Measurements from ENCODE around the gene PRSS12. TPM values are rescaled to one million over a fixed set of nuclear protein-coding genes. Genes with fewer than 3 reads are reported as not detected.

The PRSS12 gene
- total RNA-seq, 1 donor from 2014 or later, result 2.3 TPM

DNA sequence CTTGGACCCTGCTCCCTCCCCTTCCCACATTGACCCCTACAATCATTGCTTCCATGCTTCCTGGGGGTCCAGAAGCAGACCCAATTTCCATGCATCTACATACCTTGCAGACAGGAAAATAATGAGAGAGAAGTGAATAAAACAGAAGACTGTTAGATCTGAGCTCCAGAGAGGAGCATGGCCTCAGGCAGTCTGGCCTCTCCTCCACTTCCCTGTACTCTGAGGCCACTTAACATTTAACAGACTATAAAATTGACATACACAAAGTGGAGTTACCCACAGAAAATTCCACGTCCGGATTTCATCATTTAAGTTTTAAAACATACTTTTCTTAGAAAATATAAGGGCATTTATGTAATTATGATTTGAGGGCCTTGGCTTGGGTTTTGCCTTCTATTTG, 2.1 kb upstream of the PRSS12 start:
- TF ChIP-seq, protein P1, sequence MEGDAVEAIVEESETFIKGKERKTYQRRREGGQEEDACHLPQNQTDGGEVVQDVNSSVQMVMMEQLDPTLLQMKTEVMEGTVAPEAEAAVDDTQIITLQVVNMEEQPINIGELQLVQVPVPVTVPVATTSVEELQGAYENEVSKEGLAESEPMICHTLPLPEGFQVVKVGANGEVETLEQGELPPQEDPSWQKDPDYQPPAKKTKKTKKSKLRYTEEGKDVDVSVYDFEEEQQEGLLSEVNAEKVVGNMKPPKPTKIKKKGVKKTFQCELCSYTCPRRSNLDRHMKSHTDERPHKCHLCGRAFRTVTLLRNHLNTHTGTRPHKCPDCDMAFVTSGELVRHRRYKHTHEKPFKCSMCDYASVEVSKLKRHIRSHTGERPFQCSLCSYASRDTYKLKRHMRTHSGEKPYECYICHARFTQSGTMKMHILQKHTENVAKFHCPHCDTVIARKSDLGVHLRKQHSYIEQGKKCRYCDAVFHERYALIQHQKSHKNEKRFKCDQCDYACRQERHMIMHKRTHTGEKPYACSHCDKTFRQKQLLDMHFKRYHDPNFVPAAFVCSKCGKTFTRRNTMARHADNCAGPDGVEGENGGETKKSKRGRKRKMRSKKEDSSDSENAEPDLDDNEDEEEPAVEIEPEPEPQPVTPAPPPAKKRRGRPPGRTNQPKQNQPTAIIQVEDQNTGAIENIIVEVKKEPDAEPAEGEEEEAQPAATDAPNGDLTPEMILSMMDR (IDR thresholded peaks at IDR 0.05; ENCODE audit: insufficient read depth, low read length, poor library complexity, severe bottlenecking), result no peak
- DNase-seq (ENCODE audit: low read depth), result no peak
- Histone ChIP-seq H3K36me3 (ENCODE audit: control insufficient read depth, insufficient read depth, low read length) (no peaks in the 10 kb centered on the region), H3K27me3 (ENCODE audit: control insufficient read depth, insufficient read depth, low read length) (peaks cover 14% of the 10 kb centered on the region), H3K4me3 (ENCODE audit: low read depth, low read length) (no peak overlapping the region)

DNA sequence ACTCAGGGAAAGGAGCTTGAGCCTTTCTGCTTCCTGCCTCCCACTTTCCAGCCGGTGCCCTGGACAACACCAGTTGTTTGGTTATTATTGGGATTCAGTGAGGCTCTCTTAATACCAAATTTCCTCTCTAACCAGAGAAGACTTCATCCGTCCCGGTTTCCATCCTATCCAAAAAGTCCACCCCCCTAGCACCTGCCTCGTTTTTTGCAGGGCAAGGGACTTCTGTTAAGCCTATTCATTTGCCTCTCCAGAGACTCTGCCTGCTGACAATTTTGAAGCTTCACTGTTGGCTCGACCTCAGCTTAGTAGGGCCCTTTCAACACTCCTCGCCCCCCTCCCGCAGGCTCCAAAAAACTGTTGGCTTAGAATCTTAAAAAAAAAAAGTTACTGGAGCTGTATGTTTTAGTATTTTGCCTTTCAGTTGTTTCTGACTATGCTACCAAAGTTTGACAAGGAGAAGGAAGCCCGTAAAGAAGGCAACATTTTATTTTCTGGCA, 779 bp upstream of the PRSS12 start:
- Histone ChIP-seq H3K36me3 (ENCODE audit: control insufficient read depth, insufficient read depth, low read length) (no peaks in the 10 kb centered on the region), H3K4me3 (ENCODE audit: low read depth, low read length) (peak overlapping the region; percentile 50), H3K27me3 (ENCODE audit: control insufficient read depth, insufficient read depth, low read length) (peaks cover 14% of the 10 kb centered on the region)
- DNase-seq (ENCODE audit: low read depth), result no peak
- TF ChIP-seq, protein P1 (IDR thresholded peaks at IDR 0.05; ENCODE audit: insufficient read depth, low read length, poor library complexity, severe bottlenecking), result no peak

DNA sequence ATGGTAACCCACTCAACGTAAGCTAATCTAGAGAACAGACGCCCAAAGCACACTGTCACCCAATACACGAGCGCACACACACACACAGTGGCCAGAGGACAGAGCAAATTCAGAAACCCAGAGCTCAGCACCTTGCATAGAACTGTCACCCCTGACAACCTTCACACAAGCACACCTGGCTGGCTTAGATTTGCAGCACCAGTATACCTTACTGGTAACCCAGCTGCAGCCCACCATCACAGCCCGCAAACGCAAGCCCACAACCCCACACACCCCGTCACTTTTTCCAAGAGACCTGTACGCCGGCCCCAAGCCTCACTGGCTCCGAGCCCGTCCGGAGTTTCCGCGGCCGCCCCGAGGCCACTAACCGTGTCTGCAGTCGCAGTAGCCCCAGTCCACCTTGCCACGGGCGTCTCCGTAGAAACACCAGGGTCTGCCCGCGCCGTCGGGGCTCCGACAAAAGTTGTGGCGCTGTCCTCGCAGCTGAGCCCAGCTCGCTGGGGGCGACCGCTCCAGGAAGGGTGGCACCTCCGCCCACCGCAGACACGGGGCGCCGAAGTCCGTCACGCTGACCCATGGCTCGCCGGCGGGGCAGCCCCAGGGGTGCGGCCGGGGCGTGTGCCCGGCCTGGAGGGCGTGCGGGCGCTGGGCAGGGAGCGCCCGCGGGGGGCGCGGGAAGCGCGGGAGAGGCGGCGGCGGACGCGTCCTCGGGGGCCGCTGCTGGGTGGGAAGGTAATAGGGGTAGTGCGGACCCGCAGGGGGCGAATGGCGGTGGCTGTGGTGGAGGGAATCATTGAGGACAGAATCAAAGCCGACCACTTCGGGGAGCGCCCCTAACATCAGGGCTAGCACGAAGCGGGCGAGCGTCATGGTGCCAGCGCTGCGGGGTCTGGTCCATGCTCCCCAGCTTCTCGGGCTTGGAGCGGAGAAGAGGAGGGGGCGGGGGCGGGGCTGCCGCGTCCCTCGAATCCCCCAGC, 664 bp downstream of the PRSS12 start:
- Histone ChIP-seq H3K36me3 (ENCODE audit: control insufficient read depth, insufficient read depth, low read length) (no peaks in the 10 kb centered on the region), H3K27me3 (ENCODE audit: control insufficient read depth, insufficient read depth, low read length) (peaks cover 14% of the 10 kb centered on the region), H3K4me3 (ENCODE audit: low read depth, low read length) (peak overlapping the region; percentile 50)
- TF ChIP-seq, protein P1 (IDR thresholded peaks at IDR 0.05; ENCODE audit: insufficient read depth, low read length, poor library complexity, severe bottlenecking), result no peak
- DNase-seq (ENCODE audit: low read depth), result no peak

DNA sequence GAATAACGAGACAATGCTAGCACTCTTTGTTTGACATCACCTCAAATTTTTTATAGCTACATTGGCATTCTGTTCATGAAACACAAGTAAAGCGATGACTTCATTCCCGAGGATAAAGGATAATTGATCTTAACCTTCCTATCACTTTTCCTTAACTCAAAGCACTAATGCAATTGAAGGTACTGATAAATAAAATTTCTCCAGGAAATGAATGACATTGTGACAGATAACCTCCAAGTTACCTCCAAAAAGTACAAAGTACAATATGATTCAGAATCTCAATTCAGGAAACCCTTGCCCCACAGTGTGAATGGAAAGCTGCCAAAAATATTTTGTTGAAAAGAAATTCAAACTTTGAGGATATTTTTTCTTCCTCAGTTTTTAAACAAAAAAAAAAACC, 1.8 kb downstream of the PRSS12 start:
- Histone ChIP-seq H3K27me3 (ENCODE audit: control insufficient read depth, insufficient read depth, low read length) (peaks cover 14% of the 10 kb centered on the region), H3K36me3 (ENCODE audit: control insufficient read depth, insufficient read depth, low read length) (no peaks in the 10 kb centered on the region), H3K4me3 (ENCODE audit: low read depth, low read length) (no peak overlapping the region)
- no peak for DNase-seq (ENCODE audit: low read depth)
- TF ChIP-seq, protein P1 (IDR thresholded peaks at IDR 0.05; ENCODE audit: insufficient read depth, low read length, poor library complexity, severe bottlenecking), result no peak

DNA sequence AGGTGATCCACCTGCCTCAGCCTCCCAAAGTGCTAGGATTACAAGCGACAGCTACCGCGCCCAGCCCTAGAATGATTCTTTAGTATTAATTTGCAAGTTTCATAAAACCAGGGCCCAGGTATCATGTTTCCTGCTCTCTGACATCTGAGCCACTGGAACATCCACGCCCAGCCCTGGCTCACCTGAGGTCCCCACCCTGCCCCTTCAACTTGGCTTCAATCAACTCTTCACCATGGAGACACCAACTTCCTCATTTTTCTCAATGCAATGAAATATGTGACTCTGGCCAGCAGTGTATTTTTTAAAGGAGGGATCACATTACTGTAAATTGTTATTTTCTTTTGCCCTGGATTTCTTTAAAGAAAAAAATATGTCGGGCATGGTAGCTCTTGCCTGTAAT, 3.9 kb downstream of the PRSS12 start:
- Histone ChIP-seq H3K36me3 (ENCODE audit: control insufficient read depth, insufficient read depth, low read length) (no peaks in the 10 kb centered on the region), H3K27me3 (ENCODE audit: control insufficient read depth, insufficient read depth, low read length) (peaks cover 14% of the 10 kb centered on the region), H3K4me3 (ENCODE audit: low read depth, low read length) (no peak overlapping the region)
- TF ChIP-seq, protein P1 (IDR thresholded peaks at IDR 0.05; ENCODE audit: insufficient read depth, low read length, poor library complexity, severe bottlenecking), result no peak
- DNase-seq (ENCODE audit: low read depth), result no peak

All from kidney epithelial cell (primary cell).